HTR-8/SVneo (cell line): ENCODE results near the gene PDE3A.

ENCODE experiments used
- DNase-seq: peaks from one replicate; pipeline ENCODE4 v3.0.0; 2011; ENCODE audit warnings: low spot score, mixed read lengths; ENCODE audit not compliant: insufficient read length
- FAIRE-seq: peaks from 2 replicates; lab custom pipeline; 2011; peaks lifted over from hg19 to GRCh38; lab: Jason Lieb, UNC

The PDE3A gene

DNA sequence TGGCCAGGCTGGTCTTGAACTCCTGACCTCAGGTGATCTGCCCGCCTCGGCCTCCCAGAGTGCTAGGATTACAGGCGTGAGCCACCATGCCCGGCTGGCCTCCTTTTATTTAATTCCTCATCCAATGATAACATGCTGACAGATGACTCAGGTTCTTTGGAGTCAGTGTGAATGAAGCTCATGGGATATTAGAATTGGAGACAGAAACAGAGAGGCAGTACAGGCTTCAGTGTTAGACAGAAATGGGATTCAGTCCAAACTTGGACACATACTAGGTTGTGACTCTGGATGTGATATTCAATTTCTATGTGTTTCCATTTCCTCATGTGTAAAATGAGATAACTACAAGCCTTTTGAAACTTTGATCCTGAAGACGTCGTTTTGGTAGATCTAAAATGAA is 47.3 kb downstream of the PDE3A start:
- DNase-seq (no peak), FAIRE-seq (no peak)

DNA sequence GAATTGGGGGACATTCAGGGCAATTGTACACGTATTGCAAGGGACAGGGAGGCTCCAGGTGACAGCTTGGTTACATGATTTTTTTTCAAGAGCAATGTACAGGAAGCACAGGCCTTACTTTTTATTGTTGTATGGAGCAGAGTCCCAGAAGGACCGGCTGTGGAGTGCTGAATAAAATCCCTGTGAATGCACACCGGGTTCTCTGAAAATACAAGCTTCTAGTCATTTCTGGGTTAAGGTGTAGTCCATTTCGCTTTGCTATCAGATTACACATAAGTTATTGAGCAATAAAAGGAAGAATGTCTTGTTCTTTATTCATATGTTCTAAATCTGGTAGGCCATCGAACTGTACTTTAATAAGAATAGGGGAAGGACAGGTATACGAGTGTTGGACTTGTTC is 52.2 kb downstream of the PDE3A start:
- FAIRE-seq, result no peak
- no peak for DNase-seq

DNA sequence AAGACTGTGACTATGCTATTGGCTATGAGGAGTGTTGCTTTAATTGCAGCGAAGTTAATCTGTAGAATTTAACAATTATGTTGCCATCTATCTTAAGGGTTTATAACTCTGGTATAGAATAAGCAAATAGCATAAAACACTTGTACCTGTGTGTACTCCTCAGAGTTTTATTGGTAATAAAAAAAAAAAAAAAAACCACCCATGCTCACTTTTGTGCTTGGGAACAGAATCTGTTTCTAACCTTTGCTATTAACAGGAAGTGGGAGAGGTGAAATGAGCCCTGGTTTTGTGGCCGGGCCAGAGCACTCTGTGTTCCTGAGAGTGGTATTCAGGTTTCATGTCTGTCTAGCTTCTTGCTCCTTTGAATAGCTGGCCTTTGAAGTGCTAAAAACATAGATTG is 53.1 kb downstream of the PDE3A start:
- DNase-seq (no peak), FAIRE-seq (no peak)

DNA sequence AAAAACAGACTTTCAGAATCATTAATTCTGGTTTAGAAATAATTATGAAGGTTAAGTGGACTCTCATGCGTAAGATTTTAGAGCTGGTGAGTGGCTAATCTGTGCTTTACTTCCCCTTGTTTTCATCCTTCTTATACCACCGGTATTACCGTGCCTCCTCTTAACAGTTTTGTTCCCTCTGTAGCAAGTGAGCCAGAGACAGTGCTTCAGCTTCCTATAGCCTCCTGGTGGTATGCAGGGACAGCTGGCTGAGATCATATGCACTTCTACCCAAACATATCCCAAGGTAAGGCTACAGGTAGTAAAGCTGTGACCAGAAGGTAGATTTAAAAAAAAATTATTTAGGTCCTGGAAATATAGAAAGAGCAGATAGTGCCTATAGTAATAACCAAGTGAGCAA is 55.2 kb downstream of the PDE3A start:
- no peak for FAIRE-seq

DNA sequence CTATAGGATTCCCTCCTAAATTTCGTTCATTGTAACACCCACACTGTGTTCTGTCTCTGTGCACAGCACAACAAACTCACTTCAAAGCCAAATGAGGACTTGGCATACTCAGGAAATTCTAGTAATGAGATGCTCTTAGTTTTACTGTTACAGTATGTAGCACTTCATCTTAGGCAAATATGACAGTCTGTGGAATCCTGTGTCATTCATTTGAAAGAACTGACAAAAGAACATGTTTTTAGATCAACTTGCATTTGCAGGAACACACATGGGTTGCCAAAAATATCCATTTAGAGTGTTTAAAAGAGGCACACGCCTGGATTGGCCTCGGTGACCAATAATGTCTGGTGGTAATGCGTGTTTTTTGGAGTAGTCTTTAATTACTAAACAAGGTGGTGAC is 56.5 kb downstream of the PDE3A start:
- DNase-seq (no peak), FAIRE-seq (no peak)

More for the DNA sequence above, 55.2 kb downstream of the PDE3A start:
- DNase-seq, result no peak

DNA sequence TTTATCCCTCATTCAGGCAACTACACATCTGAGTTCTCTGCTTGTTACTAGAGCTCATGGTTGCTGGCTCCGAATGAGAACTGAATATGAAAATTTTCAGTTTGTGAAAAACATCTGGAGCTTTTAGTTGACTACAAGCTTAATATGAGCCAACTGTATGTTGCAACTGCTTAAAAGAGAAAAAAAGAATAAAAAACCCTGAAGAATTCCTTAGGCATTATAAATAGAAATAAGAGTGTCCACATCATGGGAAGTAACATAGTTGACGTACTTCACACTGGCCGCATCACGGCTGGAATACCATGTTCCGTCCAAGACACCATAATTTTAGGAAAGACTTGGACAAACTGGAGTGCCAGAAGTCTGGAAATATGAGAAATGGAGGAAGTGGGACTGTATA is 57.9 kb downstream of the PDE3A start:
- FAIRE-seq (no peak), DNase-seq (no peak)

DNA sequence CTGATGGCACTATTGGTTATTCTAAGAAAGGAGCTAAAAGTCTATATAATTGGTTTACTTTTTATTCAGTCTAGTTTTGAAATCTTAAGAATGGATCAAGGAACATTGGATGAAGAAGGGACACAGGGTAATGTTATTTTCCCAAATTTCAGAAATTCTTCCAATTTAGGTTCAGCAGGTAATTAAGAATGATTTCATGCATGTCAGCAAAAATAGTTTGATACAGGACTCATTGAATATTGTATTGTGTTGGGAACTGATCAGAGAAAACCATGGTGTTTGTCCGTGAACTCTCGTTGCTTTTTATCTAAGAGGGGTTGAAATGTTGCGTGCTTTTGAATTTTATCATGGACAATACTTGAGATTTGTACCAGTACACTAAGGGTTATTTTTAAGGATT is 58.6 kb downstream of the PDE3A start:
- no peak for FAIRE-seq
- no peak for DNase-seq

DNA sequence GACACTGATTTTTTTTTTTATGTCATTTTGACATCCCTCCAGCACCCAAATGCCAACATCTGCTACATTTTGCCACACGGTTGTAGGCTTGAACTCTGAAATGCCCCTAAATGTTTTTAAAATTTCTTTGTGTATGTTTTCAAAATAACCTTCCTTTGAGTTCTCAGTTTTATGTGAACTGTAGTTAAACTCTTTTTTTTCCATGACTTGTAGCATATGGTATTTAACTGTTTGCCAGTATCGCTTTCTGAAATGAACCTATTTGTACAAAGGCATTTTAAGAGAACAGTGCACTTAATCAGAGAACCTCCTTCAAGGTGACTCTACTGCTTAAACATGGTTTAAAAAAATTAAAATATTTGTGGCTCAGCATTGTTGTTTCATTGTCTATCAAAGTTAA is 61.5 kb downstream of the PDE3A start:
- DNase-seq (no peak), FAIRE-seq (no peak)

DNA sequence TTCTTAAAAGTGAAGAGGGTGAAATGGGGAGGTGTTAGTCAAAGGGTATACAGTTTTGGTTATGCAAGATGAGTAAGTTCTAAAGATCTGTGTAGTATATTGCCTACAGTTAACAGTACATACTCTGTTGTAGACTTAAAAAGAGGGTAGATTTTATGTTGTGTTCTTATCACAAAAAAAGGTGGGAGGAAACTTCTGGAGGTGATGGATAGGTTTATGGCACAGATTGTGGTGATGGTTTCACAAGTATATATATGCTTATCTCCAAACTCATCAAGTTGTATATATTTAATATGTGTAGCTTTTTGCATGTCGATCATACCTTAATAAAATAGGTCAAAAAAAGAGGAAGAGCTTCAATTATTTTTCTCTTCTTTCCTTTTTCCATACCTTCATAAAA is 64.0 kb downstream of the PDE3A start:
- no peak for FAIRE-seq

DNA sequence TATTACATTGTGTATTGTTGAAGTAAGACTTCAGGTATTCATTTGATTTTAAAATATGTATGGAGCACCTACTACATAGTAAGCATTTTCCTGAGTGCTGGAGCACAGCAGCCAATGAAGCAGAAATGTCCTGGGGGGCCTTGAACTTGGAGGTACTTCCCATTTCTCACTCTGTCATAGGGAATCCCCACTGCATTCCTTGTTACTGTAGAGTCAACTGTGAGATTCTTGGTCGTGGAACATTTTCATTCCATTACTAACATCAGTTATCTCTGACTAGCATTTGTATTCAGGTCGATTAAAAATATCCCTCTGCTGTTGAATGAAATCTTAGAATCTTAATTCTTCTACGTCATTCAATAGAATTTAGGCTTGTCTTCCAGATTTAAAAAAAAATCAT is 66.7 kb downstream of the PDE3A start:
- no peak for DNase-seq
- FAIRE-seq, result no peak

More for the DNA sequence above, 64.0 kb downstream of the PDE3A start:
- no peak for DNase-seq

DNA sequence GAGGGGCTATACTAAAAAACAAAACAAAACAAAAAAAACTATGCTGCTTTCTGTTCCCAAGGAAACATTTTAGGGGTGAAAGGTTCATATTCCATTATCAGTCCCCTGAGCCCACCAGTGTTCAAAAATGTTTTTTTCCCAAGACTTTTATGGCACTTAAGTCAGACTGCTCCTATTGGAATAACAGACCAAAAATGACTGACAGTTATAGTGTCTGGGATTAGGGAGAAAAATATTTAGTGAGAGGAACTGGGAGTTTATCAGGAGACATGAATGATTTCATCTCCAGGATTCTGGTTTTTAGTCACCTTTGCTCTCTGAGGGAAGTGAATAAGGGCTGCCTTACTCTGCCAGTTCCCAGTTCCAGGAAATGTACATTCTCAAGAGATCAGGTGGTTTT is 68.0 kb downstream of the PDE3A start:
- no peak for FAIRE-seq
- no peak for DNase-seq

DNA sequence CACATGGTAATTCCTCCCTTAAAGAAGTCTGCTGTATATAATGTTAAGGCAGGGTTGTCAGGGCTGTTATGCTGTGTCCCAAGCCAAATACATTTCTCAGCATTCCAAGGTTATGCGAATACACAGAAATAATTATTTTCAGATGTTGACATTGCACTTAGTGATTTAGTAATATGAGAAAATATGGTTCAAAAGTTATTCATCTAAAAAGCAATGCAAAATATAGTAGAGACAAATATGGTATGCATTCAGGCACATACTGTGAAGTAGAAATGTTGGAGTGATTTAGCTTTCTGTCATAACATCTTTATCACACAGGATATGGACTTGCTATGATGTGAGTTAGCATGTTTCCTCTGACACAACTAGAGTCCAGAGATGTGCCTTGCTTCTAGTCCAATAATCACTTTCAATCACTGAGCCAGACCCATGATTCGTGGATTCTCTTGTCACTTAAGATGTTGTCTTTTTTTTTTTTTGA is 70.0 kb downstream of the PDE3A start:
- DNase-seq (no peak), FAIRE-seq (no peak)

DNA sequence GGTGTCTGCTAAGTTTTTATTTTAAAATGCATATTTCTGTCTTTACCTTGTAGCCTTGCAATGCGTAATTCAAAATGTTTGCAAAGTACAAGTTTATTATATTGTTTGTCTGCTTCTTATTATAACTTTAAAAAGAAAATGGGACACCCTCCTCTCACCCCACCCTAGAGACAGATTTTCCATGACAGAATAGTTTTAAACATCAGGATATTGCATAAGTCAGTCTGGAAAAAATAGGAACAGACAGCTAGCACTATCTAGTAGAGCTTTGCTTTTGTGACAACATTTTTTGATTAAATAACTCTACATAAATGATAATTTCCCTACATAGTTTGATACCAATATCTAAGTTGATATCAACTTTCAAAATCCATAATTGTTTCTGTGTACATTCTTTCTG is 71.3 kb downstream of the PDE3A start:
- FAIRE-seq, result no peak
- no peak for DNase-seq

DNA sequence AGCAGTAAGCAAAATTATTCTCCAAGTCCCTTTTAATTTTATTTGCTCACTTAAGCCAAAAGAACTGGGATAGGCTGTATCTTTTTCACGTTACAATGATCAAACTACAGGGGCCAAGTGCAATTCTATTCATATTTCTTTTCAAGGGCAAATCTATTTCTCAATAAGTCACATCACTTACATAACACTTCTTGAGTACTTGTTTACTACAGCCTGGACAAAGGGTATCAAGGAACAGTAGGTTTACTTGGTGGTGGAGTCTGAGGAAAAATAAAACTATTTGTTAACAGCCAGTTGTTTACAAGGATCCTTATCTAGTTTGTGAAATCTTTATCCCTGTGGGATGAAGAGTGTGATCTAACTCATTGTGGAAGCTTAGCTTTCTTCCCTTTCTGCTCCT is 72.1 kb downstream of the PDE3A start:
- no peak for DNase-seq
- FAIRE-seq, result no peak

DNA sequence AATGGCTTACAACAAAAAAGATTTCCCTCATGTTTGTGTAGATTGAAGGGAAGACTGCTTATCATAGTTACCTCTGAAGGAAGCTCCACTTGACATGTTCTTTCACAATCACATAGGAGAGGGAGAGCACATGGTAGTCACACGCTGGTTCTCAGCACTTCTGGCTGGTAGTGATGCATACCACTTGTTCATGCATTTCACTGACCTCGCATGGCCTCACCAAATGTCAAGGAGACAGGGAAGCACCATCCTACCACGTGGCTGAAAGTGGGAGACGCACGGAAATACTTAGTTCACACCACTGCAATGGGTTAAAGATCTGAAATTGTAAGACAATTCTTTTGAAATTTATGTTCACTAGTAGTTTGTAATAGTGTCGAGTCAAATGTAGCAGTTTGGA is 74.0 kb downstream of the PDE3A start:
- FAIRE-seq (no peak), DNase-seq (no peak)

DNA sequence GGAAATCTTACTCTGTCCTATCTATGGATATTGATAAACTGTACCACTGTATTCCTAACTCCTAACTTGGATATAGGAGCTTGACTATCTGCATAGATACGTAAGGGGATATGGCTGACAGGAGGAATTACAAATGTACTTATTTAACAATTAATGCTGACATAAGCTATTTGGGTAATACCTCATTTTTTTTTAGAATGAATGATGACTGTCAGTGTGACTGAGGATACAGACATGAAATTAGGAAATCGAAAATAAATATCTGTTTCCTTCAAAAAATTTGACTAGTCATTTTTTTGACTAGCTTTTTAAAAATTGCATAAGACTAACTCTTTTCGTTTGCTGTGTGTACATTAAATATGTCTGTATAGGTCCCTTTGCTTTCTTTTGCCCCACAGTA is 74.9 kb downstream of the PDE3A start:
- FAIRE-seq, result no peak
- DNase-seq, result no peak

DNA sequence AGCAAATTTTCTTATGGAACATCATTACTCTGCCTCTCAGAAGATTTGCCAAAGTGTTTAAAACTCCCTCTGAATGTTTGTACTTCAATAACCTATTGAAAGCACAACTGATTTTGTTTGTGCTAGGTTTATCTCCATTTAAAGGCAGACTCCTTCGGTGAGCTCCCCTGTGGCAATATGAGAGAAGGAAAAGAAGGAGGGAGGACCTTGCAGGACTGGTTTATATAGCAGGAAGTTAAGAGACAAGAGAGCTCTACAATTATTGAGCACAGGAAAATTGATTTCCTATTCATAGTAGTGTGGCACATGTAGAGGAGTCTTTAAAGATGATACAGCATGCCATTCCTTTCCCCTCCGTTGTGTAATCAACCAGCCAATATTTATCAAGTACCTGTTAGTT is 75.5 kb downstream of the PDE3A start:
- FAIRE-seq (no peak), DNase-seq (no peak)

DNA sequence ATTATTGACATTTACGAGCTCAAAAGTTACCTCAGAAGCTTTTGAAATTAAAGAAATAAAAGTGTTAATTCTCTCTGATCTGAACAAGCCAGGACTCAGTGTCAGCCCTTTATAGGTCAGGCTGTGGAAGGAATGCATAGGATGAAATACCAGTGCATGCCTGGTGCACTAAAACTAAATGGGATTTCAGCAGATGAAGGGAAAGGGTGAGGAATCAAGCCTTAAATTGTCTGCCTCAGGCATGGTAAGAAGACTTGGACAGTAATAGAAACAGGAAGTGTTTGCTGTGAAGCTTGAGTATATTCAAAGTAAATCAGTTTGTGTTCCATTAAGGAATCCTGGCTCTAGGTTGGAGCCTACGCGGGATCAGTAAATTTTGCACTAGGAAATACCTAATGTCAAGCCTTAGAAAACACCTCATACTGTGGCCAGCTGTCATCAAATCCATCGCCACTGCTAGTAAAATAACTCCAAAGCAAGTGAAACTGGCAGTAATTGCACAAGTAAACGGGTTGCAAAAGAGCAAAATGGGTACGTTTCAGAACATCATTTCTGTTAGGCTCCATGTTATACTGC is 76.3 kb downstream of the PDE3A start:
- no peak for FAIRE-seq
- DNase-seq, result no peak

DNA sequence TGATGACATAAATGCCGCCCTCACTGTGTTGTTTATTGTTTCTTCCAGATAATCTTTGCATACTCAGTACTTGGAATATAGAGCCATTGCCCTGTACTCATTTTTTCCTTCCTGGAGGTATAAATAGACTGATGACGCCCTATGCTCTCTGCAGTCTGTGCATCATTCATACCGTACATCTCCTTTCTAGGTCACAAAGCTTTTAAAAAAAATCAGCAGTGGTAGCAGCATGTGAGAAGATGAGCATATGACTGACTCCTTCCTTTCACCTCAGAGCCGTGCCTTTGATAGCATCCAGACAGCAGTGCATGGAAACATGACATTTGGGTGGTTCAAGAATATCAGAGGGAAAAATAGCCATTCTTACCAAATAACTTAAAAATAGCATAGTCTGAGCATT is 77.3 kb downstream of the PDE3A start:
- no peak for DNase-seq
- no peak for FAIRE-seq

DNA sequence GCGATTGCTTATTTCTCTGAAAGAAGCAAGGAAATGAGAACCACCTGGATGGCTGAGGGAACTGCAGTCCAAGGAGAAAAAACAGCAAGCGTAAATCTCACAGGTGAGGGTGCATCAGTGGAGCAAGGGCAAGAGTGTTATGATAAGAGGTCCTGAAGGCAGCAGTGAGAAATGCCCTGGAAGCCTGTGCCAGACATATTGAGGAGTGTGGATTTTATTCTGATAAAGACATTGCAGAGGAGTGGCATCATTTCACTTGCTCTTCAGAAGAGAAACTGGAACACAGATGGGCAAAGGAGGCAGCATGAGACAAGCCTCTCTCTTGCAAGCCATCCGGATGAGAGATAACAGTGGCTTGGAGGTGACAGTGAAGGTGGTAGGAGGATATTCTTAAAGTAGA is 78.5 kb downstream of the PDE3A start:
- no peak for DNase-seq
- FAIRE-seq, result no peak

DNA sequence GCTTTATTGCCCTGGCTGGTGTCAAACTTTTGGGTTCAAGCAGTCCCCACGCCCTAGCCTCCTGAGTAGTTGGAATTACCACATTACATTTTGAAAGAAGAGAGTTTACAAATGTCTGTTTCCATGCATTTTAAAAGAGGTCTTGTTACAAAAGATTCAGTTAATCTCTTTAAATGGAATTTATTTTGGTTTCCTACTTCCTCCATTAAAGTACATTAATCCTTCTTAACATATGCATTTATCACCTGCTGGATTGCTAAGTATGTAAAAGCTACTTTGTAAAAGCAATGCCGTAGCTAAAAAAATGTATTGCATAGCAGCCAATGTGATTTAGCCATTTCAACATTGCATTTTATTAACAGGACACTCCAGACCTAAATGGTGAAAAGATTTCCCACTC is 80.4 kb downstream of the PDE3A start:
- no peak for FAIRE-seq

DNA sequence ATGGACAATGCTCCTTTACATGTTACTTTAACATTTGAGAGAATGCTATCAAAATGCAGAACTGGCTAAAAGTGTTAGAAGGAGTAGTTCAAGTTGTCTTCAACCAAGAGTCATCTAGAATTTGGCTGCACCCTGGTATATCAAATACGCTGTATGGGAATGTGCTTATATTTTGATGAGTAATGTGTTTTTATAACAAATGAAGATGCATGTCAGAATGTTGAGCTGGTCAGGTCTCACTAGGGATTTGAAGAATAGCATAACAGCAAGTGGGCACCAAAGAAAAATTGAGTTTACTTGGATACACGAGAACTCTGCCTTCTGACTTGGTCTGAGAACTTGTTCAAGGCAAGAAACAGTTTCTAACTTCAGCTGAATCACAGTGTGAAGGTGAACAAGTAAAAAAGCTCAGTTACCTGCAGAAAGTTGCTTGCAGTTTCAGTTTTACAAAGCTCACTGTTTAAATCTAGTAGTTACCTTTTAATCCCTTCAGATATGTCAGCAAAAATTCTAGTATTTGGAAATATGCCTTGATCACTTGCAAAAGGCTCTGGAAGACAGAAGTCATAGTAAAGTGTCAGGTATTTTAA is 82.3 kb downstream of the PDE3A start:
- no peak for FAIRE-seq

More for the DNA sequence above, 80.4 kb downstream of the PDE3A start:
- no peak for DNase-seq

More for the DNA sequence above, 82.3 kb downstream of the PDE3A start:
- no peak for DNase-seq
